K562 (cell line): ENCODE results near the gene NARF. TPM values are rescaled to one million over a fixed set of nuclear protein-coding genes. Genes with fewer than 3 reads are reported as not detected.

Experiments used
- AFF4 ChIP-seq: sonication (generic); formaldehyde crosslinking; IDR thresholded peaks from 2 replicates; pipeline ENCODE4 v1.8.0; 2023; ENCODE audit warnings: mild to moderate bottlenecking, missing genetic modification reagents
- FOXJ2 ChIP-seq: fragments of 200-800 bp; sonication (Bioruptor generic); IDR thresholded peaks from 2 replicates; pipeline ENCODE4 v1.6.1; 2016; ENCODE audit warnings: missing genetic modification characterization, missing compliant biosample characterization
- MCM3 ChIP-seq: fragments of 450-650 bp; IDR thresholded peaks from 2 replicates; pipeline ENCODE4 v1.6.1; 2016
- MTA3 ChIP-seq: fragments of 450-650 bp; formaldehyde crosslinking; IDR thresholded peaks from 2 replicates; pipeline ENCODE4 v1.6.1; 2017; ENCODE audit warnings: mild to moderate bottlenecking, borderline replicate concordance
- PHB2 ChIP-seq: fragments of 450-650 bp; IDR thresholded peaks from 2 replicates; pipeline ENCODE4 v1.6.1; 2017; ENCODE audit warnings: low read depth
- POLR2AphosphoS2 ChIP-seq: IDR thresholded peaks from 2 replicates; pipeline ENCODE4 v1.6.1; 2012; ENCODE audit warnings: low read length, improper control_type of control experiment
- PRDM10 ChIP-seq: fragments of 450-650 bp; IDR thresholded peaks from 2 replicates; pipeline ENCODE4 v1.6.1; 2018; ENCODE audit not compliant: partially characterized antibody
- REST ChIP-seq, 2 experiments: fragments of 450-650 bp; formaldehyde crosslinking in 1 of 2; IDR thresholded peaks; 2 replicates each; pipeline versions ENCODE4 v1.4.0 to v1.6.1; 2014 to 2020; ENCODE audit warnings: mild to moderate bottlenecking in 2 of 2, borderline replicate concordance in 1 of 2, low read depth in 1 of 2
- ZFX ChIP-seq: sonication (generic); formaldehyde crosslinking; IDR thresholded peaks from 2 replicates; pipeline ENCODE4 v1.8.0; 2022; ENCODE audit warnings: mild to moderate bottlenecking, missing genetic modification reagents, moderate library complexity
- ZNF507 ChIP-seq: conservative IDR thresholded peaks from 2 replicates; pipeline ENCODE4 v1.6.1; 2017; ENCODE audit warnings: missing genetic modification characterization, missing compliant biosample characterization
- polyA plus RNA-seq, 8 experiments: library from polyadenylated mRNA; depleted of rRNA in 4 of 8; stranded (reverse) in 5 of 8; unstranded in 3 of 8; fragments of >200 nt; fragmentation: Nextera tagmentation in 2 of 8; fragmentation: Illumina TruSeq in 1 of 8; extraction: Ambion mirVana in 2 of 8; extraction: Trizol in 1 of 8; gene quantifications; 2 replicates each; pipeline versions ENCODE4 v1.2.1 to v1.2.3, GENCODE V29; 2011 to 2014; ENCODE audit warnings: inconsistent platforms in 1 of 8, missing spikeins in 1 of 8
- total RNA-seq, 7 experiments: library from RNA; depleted of rRNA in 6 of 7; stranded (reverse); fragments of >200 nt in 6 of 7; fragmentation: Illumina TruSeq in 2 of 7; extraction: Trizol in 2 of 7; gene quantifications; 2 replicates each; pipeline versions ENCODE4 v1.2.1 to v1.2.3, GENCODE V29; 2011 to 2021; ENCODE audit warnings: low replicate concordance in 1 of 7

Gene NARF
- total and polyA plus RNA-seq, 9 of the 15 experiments (the other 6 are each of a cell fraction or from before 2014, with no cell fraction given): 60.4 to 423 (median 132) TPM

GRCh38 chr17:82497483-82498405 is 39.2 kb downstream of the NARF start (continued):
- TF ChIP-seq REST (IDR thresholded peaks at IDR 0.05; ENCODE audit: borderline replicate concordance) (no peak), REST (CRISPR knock-in tag; IDR thresholded peaks at IDR 0.05; ENCODE audit: low read depth) (no peak), MTA3 (no peak), POLR2AphosphoS2 (no peak), ZNF507 (tag) (no peak), PHB2 (no peak), FOXJ2 (peak; percentile 25; the same call in 1 of the 2 replicates), ZFX (CRISPR knock-in tag) (peak; percentile 62; the same call in 1 of the 2 replicates), AFF4 (no peak), PRDM10 (no peak), MCM3 (no peak)
